Naive thymus-derived CD4-positive, alpha-beta T cell (primary cell): ENCODE results near the gene AGAP2. TPM values are rescaled to one million over a fixed set of nuclear protein-coding genes. Genes with fewer than 3 reads are reported as not detected.

Source experiments
- ATAC-seq: fragments of 150-1000 bp; cut with Tn5 transposase; 2 replicates; pipeline ENCODE4 v1.10.0; 2021; ENCODE audit warnings: mild to moderate bottlenecking, moderate library complexity
- CTCF ChIA-PET: fragments of 350-600 bp; sonication (Branson Sonifier 250); formaldehyde crosslinking; loops from one replicate; lab custom pipeline; 2021; ENCODE audit warnings: antibody characterized with exemption; lab: Charles Lee
- POLR2A ChIA-PET: fragments of 350-600 bp; sonication (Branson Sonifier 250); formaldehyde crosslinking; loops from one replicate; lab custom pipeline; 2021; ENCODE audit warnings: antibody characterized with exemption, inconsistent platforms; lab: Charles Lee
- DNase-seq, 9 donors: peaks; one replicate each; pipeline versions ENCODE4 v3.0.0 to v3.0.0-alpha.2; 2020 to 2022; ENCODE audit warnings: mixed read lengths in 1 of 9
- H3K27ac ChIP-seq: one replicate; pipeline ENCODE4 v1.7.0; 2013; ENCODE audit warnings: mild to moderate bottlenecking, low read depth, low read length, moderate library complexity
- H3K27me3 ChIP-seq, 2 donors: one replicate each; pipeline ENCODE4 v1.7.0; 2013; ENCODE audit warnings: low read length in 2 of 2, mild to moderate bottlenecking in 2 of 2, moderate library complexity in 2 of 2; ENCODE audit not compliant: control insufficient read depth in 2 of 2, insufficient read depth in 2 of 2
- H3K36me3 ChIP-seq, 3 experiments: 1 replicate in 2 of 3; 2 replicates in 1 of 3; pipeline ENCODE4 v1.7.0; 2013; ENCODE audit warnings: low read length in 3 of 3, mild to moderate bottlenecking in 3 of 3, moderate library complexity in 1 of 3; ENCODE audit not compliant: insufficient read depth in 3 of 3, control insufficient read depth in 2 of 3
- H3K4me1 ChIP-seq, 2 donors: one replicate each; pipeline ENCODE4 v1.7.0; 2013; ENCODE audit warnings: low read length in 2 of 2, mild to moderate bottlenecking in 2 of 2, moderate library complexity in 1 of 2; ENCODE audit not compliant: control insufficient read depth in 2 of 2, insufficient read depth in 2 of 2
- H3K4me3 ChIP-seq: 2 replicates; pipeline ENCODE4 v1.7.0; 2013; ENCODE audit warnings: mild to moderate bottlenecking, low read length
- H3K9me3 ChIP-seq, 3 experiments: 1 replicate in 2 of 3; 2 replicates in 1 of 3; pipeline ENCODE4 v1.7.0; 2013; ENCODE audit warnings: low read length in 3 of 3; ENCODE audit not compliant: control insufficient read depth in 2 of 3
- H3K27ac Mint-ChIP-seq, 9 donors: one replicate each; pipeline ENCODE4 v1.8.0; 2020 to 2022; ENCODE audit warnings: mixed read lengths in 9 of 9, mild to moderate bottlenecking in 8 of 9, moderate library complexity in 5 of 9, inconsistent platforms in 2 of 9
- H3K27me3 Mint-ChIP-seq, 5 donors: one replicate each; pipeline ENCODE4 v1.8.0; 2021 to 2022; ENCODE audit warnings: mixed read lengths in 5 of 5, mild to moderate bottlenecking in 1 of 5
- H3K36me3 Mint-ChIP-seq, 5 donors: one replicate each; pipeline ENCODE4 v1.8.0; 2020 to 2022; ENCODE audit warnings: mixed read lengths in 5 of 5, mild to moderate bottlenecking in 3 of 5, inconsistent platforms in 1 of 5
- H3K4me1 Mint-ChIP-seq, 7 donors: one replicate each; pipeline ENCODE4 v1.8.0; 2020 to 2022; ENCODE audit warnings: mixed read lengths in 7 of 7, mild to moderate bottlenecking in 3 of 7, inconsistent platforms in 1 of 7
- H3K4me3 Mint-ChIP-seq, 10 donors: one replicate each; pipeline ENCODE4 v1.8.0; 2020 to 2022; ENCODE audit warnings: mild to moderate bottlenecking in 10 of 10, mixed read lengths in 10 of 10, moderate library complexity in 6 of 10, inconsistent platforms in 2 of 10
- H3K9me3 Mint-ChIP-seq, 11 donors: one replicate each; pipeline ENCODE4 v1.8.0; 2020 to 2022; ENCODE audit warnings: mixed read lengths in 11 of 11, mild to moderate bottlenecking in 4 of 11, inconsistent platforms in 1 of 11, moderate library complexity in 1 of 11
- intact Hi-C, 2 donors: fragments of 100-400 bp; cut with micrococcal nuclease; formaldehyde crosslinking; loops; one replicate each; pipeline ENCODE4 v1.15.1; 2023
- polyA plus RNA-seq, 2 donors: library from polyadenylated mRNA; unstranded; fragments of 300-500 nt; fragmentation: Illumina TruSeq; gene quantifications; one replicate each; pipeline ENCODE4 v1.2.3, GENCODE V29; 2021
- total RNA-seq, 6 experiments: library from RNA in 5 of 6; stranded (reverse) in 5 of 6; gene quantifications; 1 replicate in 5 of 6; 2 replicates in 1 of 6; pipeline ENCODE4 v1.2.3 and lab custom pipeline; 2021 to 2026

Gene AGAP2
- total and polyA plus RNA-seq, 7 experiments from 2014 or later: 3.0 to 66.7 (median 41.3) TPM

DNA sequence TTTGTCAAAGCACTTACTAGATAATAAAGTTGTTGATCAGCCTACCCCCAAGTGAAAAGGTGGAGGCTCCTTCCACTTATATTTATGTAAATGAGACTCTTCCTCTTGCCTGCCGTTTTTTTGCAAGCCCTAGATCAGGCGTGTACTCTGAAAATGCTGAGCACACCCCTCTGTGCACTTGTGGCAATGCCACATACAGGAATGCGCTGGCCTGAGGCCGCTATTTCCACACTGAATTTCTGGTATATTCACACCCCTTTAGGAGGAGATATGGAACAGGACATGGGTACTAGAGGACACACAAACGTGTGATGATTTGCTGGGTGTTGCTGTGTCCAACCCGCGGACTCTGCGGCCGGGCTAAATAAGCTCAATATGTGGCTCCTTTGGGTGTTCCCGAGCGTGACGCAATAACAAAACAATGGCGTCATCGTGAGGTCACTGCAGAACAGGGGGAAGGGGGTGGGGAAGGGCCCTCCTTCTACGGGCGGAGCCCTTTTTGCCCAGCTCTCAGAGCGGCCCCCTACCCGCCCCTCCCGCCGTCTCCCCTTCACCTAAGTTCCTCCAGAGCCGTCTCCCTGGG is 5.7 kb upstream of the AGAP2 start:
- Mint-ChIP-seq H3K27ac (peak overlapping the region; percentile 88 to 97 (median 95)), H3K27me3 (no peaks in the 10 kb centered on the region), H3K4me1 (peaks cover 39 to 70% (median 58%) of the 10 kb centered on the region in 7 donors), H3K36me3 (peaks cover 0 to 14% (median 4%) of the 10 kb centered on the region in 5 donors), H3K9me3 (peaks cover 0 to 2% (median 0%) of the 10 kb centered on the region in 11 donors), H3K4me3 (peak overlapping the region; percentile 82 to 100 (median 91))
- H3K4me3 ChIP-seq: peak overlapping the region; percentile 92
- DNase-seq: peak in 4 of 9 donors; percentile 63 to 82 (median 73)
- H3K4me1 ChIP-seq: peaks cover 39 to 41% of the 10 kb centered on the region in 2 donors
- ATAC-seq: peak; percentile 60
- peak overlapping the region; percentile 91 for H3K27ac ChIP-seq
- ChIA-PET POLR2A (interaction anchor here (0.6 to 2.2 kb wide), 6 partner anchors 10 to 212 kb away, joined by 3 to 12 read pairs (median 4); no protein-coding TSS in a partner anchor), CTCF (interaction anchor here (1.1 to 1.9 kb wide), 3 partner anchors 12 to 117 kb away, joined by 3 to 10 read pairs (median 4); partner anchors contain the start of genes EEF1AKMT3 and METTL1)
- intact Hi-C loops: loop anchor here (1.0 to 10.0 kb wide), 9 partner anchors 8 to 1817 kb away; partner anchors contain the start of genes CDK4 (in 2 of the 2), RPL41 (in 2 of the 2), ZC3H10 (in 2 of the 2) and ARHGAP9 (in 1 of the 2)
- H3K27me3 ChIP-seq: no peaks in the 10 kb centered on the region
- H3K36me3 ChIP-seq: peaks cover 0 to 26% (median 5%) of the 10 kb centered on the region in 3 experiments
- H3K9me3 ChIP-seq: no peaks in the 10 kb centered on the region

DNA sequence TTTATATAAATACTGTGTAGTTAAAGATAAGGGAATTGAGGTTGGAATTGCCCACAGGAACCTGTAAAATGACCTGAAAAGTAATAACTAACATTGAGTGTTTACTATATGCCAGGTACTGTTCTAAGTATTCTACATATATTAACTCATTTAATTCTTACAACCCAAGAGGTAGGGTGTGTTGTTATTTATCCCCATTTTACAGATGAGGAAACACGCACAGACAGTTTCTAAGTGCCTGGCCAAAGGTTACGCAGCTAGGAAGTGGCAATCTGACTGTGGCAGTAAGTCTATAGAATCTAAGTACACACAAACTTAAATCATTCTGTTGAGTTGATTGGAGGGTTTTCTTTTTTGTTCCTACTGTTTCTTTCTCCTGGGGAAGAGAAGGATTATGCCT is 5.2 kb upstream of the AGAP2 start:
- CTCF ChIA-PET: no interaction called here
- Mint-ChIP-seq H3K27me3 (no peaks in the 10 kb centered on the region), H3K4me1 (peaks cover 42 to 75% (median 63%) of the 10 kb centered on the region in 7 donors), H3K27ac (peak overlapping the region; percentile 88 to 97 (median 95)), H3K4me3 (peak overlapping the region; percentile 82 to 100 (median 91)), H3K36me3 (peaks cover 0 to 18% (median 4%) of the 10 kb centered on the region in 5 donors), H3K9me3 (peaks cover 0 to 2% (median 0%) of the 10 kb centered on the region in 11 donors)
- POLR2A ChIA-PET: interaction anchor here (1.9 to 2.2 kb wide), 2 partner anchors 10 to 17 kb away, joined by 8 to 12 read pairs; no protein-coding TSS in a partner anchor
- peak overlapping the region; percentile 91 for H3K27ac ChIP-seq
- H3K36me3 ChIP-seq: peaks cover 0 to 27% (median 5%) of the 10 kb centered on the region in 3 experiments
- H3K27me3 ChIP-seq: no peaks in the 10 kb centered on the region
- no peak overlapping the region for H3K4me3 ChIP-seq
- H3K9me3 ChIP-seq: no peaks in the 10 kb centered on the region
- no peak for ATAC-seq
- intact Hi-C loops: loop anchor here (1.0 to 10.0 kb wide), 9 partner anchors 9 to 1816 kb away; partner anchors contain the start of genes CDK4 (in 2 of the 2), RPL41 (in 2 of the 2), ZC3H10 (in 2 of the 2) and ARHGAP9 (in 1 of the 2)
- DNase-seq: no peak
- H3K4me1 ChIP-seq: peaks cover 41 to 44% of the 10 kb centered on the region in 2 donors

DNA sequence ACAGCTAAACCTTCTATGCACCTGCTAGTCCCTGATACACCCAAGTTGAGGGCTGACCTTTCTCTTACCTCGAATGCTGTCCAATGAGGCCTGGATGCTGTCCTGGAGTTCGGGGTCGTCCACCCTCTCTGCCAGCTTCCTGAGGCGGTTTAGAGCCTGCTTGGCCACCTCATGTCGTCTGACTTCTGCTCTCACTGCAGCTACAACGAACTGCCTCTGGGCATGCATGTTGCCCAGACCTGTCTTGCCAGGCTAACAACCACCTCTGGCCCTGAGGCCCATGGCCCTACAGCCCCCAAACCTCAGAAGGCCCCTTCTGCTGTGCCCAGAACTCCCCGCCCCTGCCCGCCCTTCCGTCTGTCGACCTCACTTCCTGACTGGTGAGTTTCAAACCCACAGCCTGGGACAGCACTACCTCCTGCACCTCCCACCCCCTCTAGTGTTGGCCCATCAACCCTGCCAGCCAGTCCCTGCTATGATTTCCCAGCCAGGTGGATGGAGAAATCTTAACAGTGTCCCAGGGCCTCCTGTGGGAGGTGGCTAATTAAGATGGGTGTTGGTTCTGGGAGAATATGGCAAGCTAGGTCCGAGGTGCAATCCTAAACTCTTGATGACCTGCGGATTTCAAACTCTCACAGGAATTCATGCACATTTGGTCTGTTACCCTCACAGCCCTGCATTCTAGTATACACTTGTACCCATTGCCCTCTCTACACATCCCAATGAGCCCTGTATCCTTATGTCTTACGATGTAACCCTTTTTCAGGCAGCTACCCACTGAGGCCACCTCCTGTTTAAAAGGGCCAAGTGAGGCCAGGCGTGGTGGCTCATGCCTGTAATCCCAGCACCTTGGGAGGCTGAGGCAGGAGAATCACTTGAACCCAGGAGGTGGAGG is 3.5 kb upstream of the AGAP2 start:
- ATAC-seq: peak; percentile 69
- H3K4me1 ChIP-seq: peaks cover 41 to 44% of the 10 kb centered on the region in 2 donors
- H3K4me1 Mint-ChIP-seq: peaks cover 42 to 73% (median 61%) of the 10 kb centered on the region in 7 donors

DNA sequence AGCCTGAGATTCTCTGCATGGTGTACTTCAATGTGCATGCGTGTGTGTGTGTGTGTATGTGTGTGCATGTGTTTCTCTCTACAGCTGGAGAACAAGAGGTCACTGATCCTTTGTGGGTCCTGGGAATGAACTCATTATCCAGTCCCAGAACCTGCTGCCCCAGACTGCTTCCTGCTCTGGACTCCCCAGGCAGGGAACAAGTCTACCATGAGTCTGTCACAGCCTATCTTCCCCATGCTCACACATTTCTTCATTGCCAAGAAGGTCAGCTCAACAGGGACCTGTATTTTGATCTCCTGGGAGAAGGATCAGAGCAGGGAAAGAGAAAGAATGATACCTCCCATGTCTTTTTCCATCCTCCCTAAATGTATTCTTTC is 2.9 kb upstream of the AGAP2 start:
- Mint-ChIP-seq H3K27ac (peak overlapping the region; percentile 82 to 95 (median 90)), H3K36me3 (peaks cover 0 to 20% (median 5%) of the 10 kb centered on the region in 5 donors), H3K4me3 (peak overlapping the region; percentile 81 to 97 (median 91)), H3K4me1 (peaks cover 40 to 71% (median 62%) of the 10 kb centered on the region in 7 donors), H3K9me3 (peaks cover 0 to 2% (median 0%) of the 10 kb centered on the region in 11 donors), H3K27me3 (no peaks in the 10 kb centered on the region)
- ChIA-PET CTCF (interaction anchor here (0.7 to 2.8 kb wide), 8 partner anchors 9 to 164 kb away, joined by 3 to 11 read pairs (median 3); partner anchors contain the start of gene CYP27B1), POLR2A (interaction anchor here (0.6 to 2.6 kb wide), 15 partner anchors 9 to 1070 kb away, joined by 3 to 17 read pairs (median 4); partner anchors contain the start of genes CDK4, CYP27B1, MARCHF9 and PIP4K2C)
- no peak for ATAC-seq
- peak overlapping the region; percentile 73 for H3K4me3 ChIP-seq
- peak in 1 of 9 donors; percentile 18 for DNase-seq
- no peaks in the 10 kb centered on the region for H3K9me3 ChIP-seq
- H3K27ac ChIP-seq: peak overlapping the region; percentile 91
- intact Hi-C loops: loop anchor here (1.0 to 10.0 kb wide), 15 partner anchors 13 to 1814 kb away; partner anchors contain the start of genes DDIT3 (in 2 of the 2), GLI1 (in 2 of the 2), MARCHF9 (in 2 of the 2) and RPL41 (in 2 of the 2)
- peaks cover 41 to 44% of the 10 kb centered on the region in 2 donors for H3K4me1 ChIP-seq
- H3K27me3 ChIP-seq: no peaks in the 10 kb centered on the region
- peaks cover 0 to 28% (median 3%) of the 10 kb centered on the region in 3 experiments for H3K36me3 ChIP-seq

More for the DNA sequence above, 3.5 kb upstream of the AGAP2 start:
- ChIA-PET POLR2A (interaction anchor here (0.6 to 2.6 kb wide), 14 partner anchors 8 to 223 kb away, joined by 3 to 17 read pairs (median 4); partner anchors contain the start of genes CDK4, CYP27B1, MARCHF9 and PIP4K2C), CTCF (interaction anchor here (0.6 to 2.8 kb wide), 9 partner anchors 8 to 414 kb away, joined by 3 to 11 read pairs (median 3); partner anchors contain the start of gene CYP27B1)
- Histone ChIP-seq H3K36me3 (peaks cover 0 to 26% (median 0%) of the 10 kb centered on the region in 3 experiments), H3K9me3 (no peaks in the 10 kb centered on the region), H3K27me3 (no peaks in the 10 kb centered on the region), H3K27ac (peak overlapping the region; percentile 91), H3K4me3 (peak overlapping the region; percentile 73)
- Mint-ChIP-seq H3K4me3 (peak overlapping the region; percentile 81 to 97 (median 91)), H3K27me3 (no peaks in the 10 kb centered on the region), H3K9me3 (peaks cover 0 to 2% (median 0%) of the 10 kb centered on the region in 11 donors), H3K27ac (peak overlapping the region; percentile 82 to 95 (median 90)), H3K36me3 (peaks cover 0 to 16% (median 0%) of the 10 kb centered on the region in 5 donors)
- intact Hi-C loops: loop anchor here (1.0 to 10.0 kb wide), 18 partner anchors 13 to 1815 kb away; partner anchors contain the start of genes B4GALNT1 (in 2 of the 2), DDIT3 (in 2 of the 2), GLI1 (in 2 of the 2) and MARCHF9 (in 2 of the 2)
- peak; percentile 37 to 80 (median 78) for DNase-seq

DNA sequence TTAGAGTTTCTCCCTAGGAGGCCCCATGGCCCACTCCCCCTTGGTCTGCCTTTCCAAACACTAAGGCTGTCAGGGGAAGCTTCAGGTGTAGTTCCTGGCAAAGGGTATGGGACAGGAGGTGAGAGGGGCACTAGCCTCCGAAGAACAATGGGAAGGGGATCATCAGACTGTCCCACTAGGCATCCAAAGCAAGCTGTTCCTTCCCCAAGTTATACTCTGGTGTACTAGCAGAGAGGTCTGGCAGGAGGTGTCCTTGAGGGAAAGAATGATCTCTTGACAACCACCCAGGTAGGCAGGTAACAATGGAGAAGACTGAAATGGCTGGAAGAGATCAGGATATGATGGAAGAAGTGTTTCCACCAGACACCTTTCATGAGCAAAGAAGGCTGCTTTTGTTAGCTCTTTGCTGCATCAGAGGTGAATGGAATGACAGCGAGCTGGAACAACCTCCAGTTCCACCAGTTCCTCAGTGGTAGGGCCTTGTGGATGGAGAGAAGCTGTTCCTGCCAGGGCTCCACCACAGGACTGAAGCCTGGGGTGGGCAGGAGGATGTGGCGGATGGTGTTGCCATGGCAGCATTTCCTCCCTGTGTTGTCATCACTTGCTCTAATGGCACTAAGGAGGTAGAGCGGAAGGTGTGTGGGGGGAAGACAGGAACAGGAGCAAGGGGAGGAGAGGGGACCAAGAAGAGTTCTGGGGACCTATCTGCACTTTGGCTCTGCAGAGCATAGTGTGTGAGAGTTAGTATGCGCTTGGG is 2.3 kb upstream of the AGAP2 start:
- H3K4me1 Mint-ChIP-seq: peaks cover 35 to 68% (median 57%) of the 10 kb centered on the region in 7 donors
- Histone ChIP-seq H3K4me3 (peak overlapping the region; percentile 73), H3K27ac (peak overlapping the region; percentile 91), H3K9me3 (no peaks in the 10 kb centered on the region), H3K36me3 (peaks cover 0 to 34% (median 3%) of the 10 kb centered on the region in 3 experiments), H3K4me1 (peaks cover 40 to 42% of the 10 kb centered on the region in 2 donors), H3K27me3 (no peaks in the 10 kb centered on the region)
- peaks cover 0 to 21% (median 6%) of the 10 kb centered on the region in 5 donors for H3K36me3 Mint-ChIP-seq
- peak; percentile 38 to 91 (median 86) for DNase-seq
- intact Hi-C loops: loop anchor here (1.0 to 10.0 kb wide), 15 partner anchors 14 to 1814 kb away; partner anchors contain the start of genes DDIT3 (in 2 of the 2), GLI1 (in 2 of the 2), MARCHF9 (in 2 of the 2) and RPL41 (in 2 of the 2)
- H3K9me3 Mint-ChIP-seq: peaks cover 0 to 2% (median 0%) of the 10 kb centered on the region in 11 donors
- no peaks in the 10 kb centered on the region for H3K27me3 Mint-ChIP-seq
- ChIA-PET POLR2A (interaction anchor here (0.6 to 2.6 kb wide), 17 partner anchors 10 to 1070 kb away, joined by 3 to 17 read pairs (median 4); partner anchors contain the start of genes CDK4, CYP27B1, MARCHF9 and PIP4K2C), CTCF (interaction anchor here (0.7 to 2.8 kb wide), 8 partner anchors 9 to 164 kb away, joined by 3 to 11 read pairs (median 3); partner anchors contain the start of genes EEF1AKMT3 and METTL1)
- H3K27ac Mint-ChIP-seq: peak overlapping the region; percentile 82 to 95 (median 90)
- peak overlapping the region; percentile 81 to 97 (median 91) for H3K4me3 Mint-ChIP-seq
- ATAC-seq: peak; percentile 70
